ENCODE data around the gene SFTPA1.

DNA sequence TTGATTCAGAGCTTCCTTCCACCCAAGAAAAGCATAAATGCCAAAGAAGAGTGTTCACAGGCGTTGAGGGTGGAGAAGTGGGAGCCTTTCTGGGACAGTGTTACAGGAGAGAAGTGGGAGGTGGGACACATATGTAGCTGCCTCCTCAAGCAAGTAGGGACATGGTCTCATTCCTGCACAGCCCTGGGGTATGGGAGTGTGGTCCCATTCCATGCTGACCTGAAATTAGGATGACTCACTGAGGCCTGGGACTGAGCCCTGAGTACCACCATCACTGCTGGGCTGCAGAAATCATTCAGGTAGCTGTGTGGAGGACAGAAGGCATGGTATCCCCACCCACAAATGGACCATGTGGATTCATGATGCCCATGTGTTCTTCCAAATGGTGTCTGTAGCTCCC, 17.4 kb upstream of the SFTPA1 start:
- TF ChIP-seq, protein P1, sequence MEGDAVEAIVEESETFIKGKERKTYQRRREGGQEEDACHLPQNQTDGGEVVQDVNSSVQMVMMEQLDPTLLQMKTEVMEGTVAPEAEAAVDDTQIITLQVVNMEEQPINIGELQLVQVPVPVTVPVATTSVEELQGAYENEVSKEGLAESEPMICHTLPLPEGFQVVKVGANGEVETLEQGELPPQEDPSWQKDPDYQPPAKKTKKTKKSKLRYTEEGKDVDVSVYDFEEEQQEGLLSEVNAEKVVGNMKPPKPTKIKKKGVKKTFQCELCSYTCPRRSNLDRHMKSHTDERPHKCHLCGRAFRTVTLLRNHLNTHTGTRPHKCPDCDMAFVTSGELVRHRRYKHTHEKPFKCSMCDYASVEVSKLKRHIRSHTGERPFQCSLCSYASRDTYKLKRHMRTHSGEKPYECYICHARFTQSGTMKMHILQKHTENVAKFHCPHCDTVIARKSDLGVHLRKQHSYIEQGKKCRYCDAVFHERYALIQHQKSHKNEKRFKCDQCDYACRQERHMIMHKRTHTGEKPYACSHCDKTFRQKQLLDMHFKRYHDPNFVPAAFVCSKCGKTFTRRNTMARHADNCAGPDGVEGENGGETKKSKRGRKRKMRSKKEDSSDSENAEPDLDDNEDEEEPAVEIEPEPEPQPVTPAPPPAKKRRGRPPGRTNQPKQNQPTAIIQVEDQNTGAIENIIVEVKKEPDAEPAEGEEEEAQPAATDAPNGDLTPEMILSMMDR (IDR thresholded peaks at IDR 0.05): no peak
- TF ChIP-seq POLR2A (IDR thresholded peaks at IDR 0.05): no peak

Data from esophagus squamous epithelium (tissue), 4 donors.